ENCODE measurements around the gene BOC. TPM values are rescaled to one million over a fixed set of nuclear protein-coding genes. Genes with fewer than 3 reads are reported as not detected.

The BOC gene
- total RNA-seq, 2 experiments from 2014 or later: 0.44 TPM; not detected in 1

GRCh38 chr3:113273604-113274378 lies 62.4 kb downstream of the BOC start:
- Mint-ChIP-seq H3K27me3 (no peaks in the 10 kb centered on the region), H3K36me3 (no peaks in the 10 kb centered on the region), H3K9me3 (no peaks in the 10 kb centered on the region), H3K4me3 (no peak overlapping the region), H3K4me1 (peaks cover 4% of the 10 kb centered on the region), H3K27ac (no peak overlapping the region)
- DNase-seq: no peak

GRCh38 chr3:113274425-113275257 lies 63.3 kb downstream of the BOC start:
- H3K4me3 Mint-ChIP-seq: no peak overlapping the region
- no peak overlapping the region for H3K27ac Mint-ChIP-seq
- H3K36me3 Mint-ChIP-seq: no peaks in the 10 kb centered on the region
- H3K27me3 Mint-ChIP-seq: no peaks in the 10 kb centered on the region
- no peaks in the 10 kb centered on the region for H3K9me3 Mint-ChIP-seq
- DNase-seq: no peak
- H3K4me1 Mint-ChIP-seq: peaks cover 4% of the 10 kb centered on the region

DNA sequence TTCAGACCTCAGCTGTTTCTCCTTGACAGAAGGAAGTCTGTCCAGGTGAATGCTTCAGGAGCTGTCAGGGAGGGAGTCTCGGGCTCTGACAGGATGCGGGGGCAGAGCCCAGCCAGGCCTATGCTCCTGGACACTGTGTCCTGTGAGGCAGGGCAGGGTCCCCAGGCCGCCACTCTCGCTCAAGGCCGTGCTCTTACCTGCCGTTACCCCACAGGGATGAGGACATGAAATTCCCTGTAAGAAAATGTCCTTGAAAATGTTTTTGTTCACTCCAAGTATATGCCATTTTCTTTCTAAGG lies 63.9 kb downstream of the BOC start:
- Mint-ChIP-seq H3K27me3 (no peaks in the 10 kb centered on the region), H3K4me1 (peaks cover 4% of the 10 kb centered on the region), H3K27ac (no peak overlapping the region), H3K36me3 (no peaks in the 10 kb centered on the region), H3K9me3 (no peaks in the 10 kb centered on the region), H3K4me3 (no peak overlapping the region)
- no peak for DNase-seq

DNA sequence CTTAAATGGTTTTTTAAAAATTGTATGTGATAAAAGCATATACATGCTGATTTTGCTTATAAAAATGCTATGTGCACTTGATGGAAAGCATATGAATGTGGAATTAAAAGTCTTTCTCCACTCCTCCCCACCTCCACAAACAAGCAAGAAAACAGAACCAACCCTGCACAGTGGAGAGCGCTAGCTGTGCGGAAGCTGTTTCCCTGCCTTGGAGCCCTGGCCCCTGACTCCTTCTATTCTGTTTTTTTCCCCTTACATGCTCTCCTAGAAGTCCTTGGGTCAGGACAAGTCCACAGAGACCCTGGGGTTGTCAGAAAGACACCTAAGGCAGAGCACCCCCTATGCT lies 64.2 kb downstream of the BOC start:
- no peak overlapping the region for H3K27ac Mint-ChIP-seq
- H3K4me1 Mint-ChIP-seq: peaks cover 4% of the 10 kb centered on the region
- DNase-seq: no peak
- no peaks in the 10 kb centered on the region for H3K36me3 Mint-ChIP-seq
- H3K27me3 Mint-ChIP-seq: no peaks in the 10 kb centered on the region
- no peak overlapping the region for H3K4me3 Mint-ChIP-seq
- H3K9me3 Mint-ChIP-seq: no peaks in the 10 kb centered on the region

- peaks cover 4% of the 10 kb centered on the region for H3K4me1 Mint-ChIP-seq
- H3K4me3 Mint-ChIP-seq: peak overlapping the region; percentile 46
- H3K27ac Mint-ChIP-seq: peak overlapping the region; percentile 30
- H3K9me3 Mint-ChIP-seq: no peaks in the 10 kb centered on the region
- H3K27me3 Mint-ChIP-seq: no peaks in the 10 kb centered on the region
- H3K36me3 Mint-ChIP-seq: no peaks in the 10 kb centered on the region
- no peak for DNase-seq
These were observed 64.8 kb downstream of the BOC start for GRCh38 chr3:113275929-113276750.

DNA sequence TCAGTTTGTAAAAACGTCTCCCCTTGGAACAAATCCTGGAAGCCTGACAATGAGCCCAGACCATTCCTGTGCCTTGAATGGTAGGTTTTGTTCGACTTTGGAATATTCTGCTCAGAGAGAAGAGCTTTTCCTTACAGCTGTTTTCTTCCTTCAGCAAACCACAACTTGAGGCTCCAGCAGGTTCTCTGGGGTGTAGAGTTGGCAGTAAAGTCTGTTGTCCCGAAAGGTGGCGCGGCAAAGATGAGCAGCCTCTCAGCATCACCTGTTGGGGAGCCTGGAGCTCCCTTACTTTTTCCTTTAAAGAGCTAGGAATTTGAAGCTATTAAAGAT lies 65.4 kb downstream of the BOC start:
- H3K36me3 Mint-ChIP-seq: no peaks in the 10 kb centered on the region

GRCh38 chr3:113277414-113277813 lies 66.1 kb downstream of the BOC start:
- Mint-ChIP-seq H3K9me3 (no peaks in the 10 kb centered on the region), H3K4me3 (no peak overlapping the region), H3K36me3 (no peaks in the 10 kb centered on the region), H3K27me3 (no peaks in the 10 kb centered on the region), H3K4me1 (peaks cover 4% of the 10 kb centered on the region), H3K27ac (no peak overlapping the region)
- DNase-seq: no peak

More for the DNA sequence above, 65.4 kb downstream of the BOC start:
- no peak for DNase-seq
- no peak overlapping the region for H3K4me3 Mint-ChIP-seq
- H3K9me3 Mint-ChIP-seq: no peaks in the 10 kb centered on the region
- no peak overlapping the region for H3K27ac Mint-ChIP-seq
- peaks cover 4% of the 10 kb centered on the region for H3K4me1 Mint-ChIP-seq
- H3K27me3 Mint-ChIP-seq: no peaks in the 10 kb centered on the region

DNA sequence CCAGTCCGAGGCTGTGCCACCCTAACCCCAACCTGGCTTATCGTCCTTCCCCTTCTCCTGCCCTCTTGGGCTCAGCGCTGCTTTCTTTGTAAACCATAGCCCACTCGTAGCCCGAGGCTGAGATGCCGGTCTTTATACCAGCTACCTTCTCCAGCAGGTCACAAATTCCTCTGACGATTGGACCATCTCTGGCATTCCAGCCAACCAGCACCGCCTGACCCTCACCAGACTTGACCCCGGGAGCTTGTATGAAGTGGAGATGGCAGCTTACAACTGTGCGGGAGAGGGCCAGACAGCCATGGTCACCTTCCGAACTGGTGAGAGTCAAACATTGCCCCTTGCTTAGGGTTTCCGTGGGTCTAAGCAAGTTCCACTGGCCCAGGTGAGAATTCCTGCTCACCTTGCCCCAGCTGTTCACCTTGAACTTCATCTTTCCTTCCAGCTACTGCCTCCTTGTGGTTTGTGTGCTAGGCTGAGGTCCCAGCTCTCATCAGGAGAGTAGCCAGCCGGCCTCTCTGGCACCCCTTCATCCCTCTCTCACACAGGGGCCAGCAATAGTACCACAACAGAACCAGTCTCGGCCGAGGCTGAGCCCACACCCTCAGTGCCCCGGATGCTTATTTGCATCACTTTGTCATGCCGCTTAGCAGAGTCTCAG lies 66.7 kb downstream of the BOC start:
- DNase-seq: no peak
- Mint-ChIP-seq H3K4me3 (no peak overlapping the region), H3K4me1 (peaks cover 4% of the 10 kb centered on the region)

GRCh38 chr3:113278599-113278955 lies 67.2 kb downstream of the BOC start:
- Mint-ChIP-seq H3K27ac (no peak overlapping the region), H3K36me3 (no peaks in the 10 kb centered on the region), H3K4me1 (peaks cover 4% of the 10 kb centered on the region), H3K4me3 (no peak overlapping the region), H3K9me3 (no peaks in the 10 kb centered on the region), H3K27me3 (no peaks in the 10 kb centered on the region)
- no peak for DNase-seq

More for the DNA sequence above, 66.7 kb downstream of the BOC start:
- Mint-ChIP-seq H3K27me3 (no peaks in the 10 kb centered on the region), H3K9me3 (no peaks in the 10 kb centered on the region), H3K36me3 (no peaks in the 10 kb centered on the region), H3K27ac (no peak overlapping the region)

GRCh38 chr3:113279686-113280085 lies 68.3 kb downstream of the BOC start:
- Mint-ChIP-seq H3K4me3 (no peak overlapping the region), H3K9me3 (no peaks in the 10 kb centered on the region), H3K27me3 (no peaks in the 10 kb centered on the region), H3K36me3 (no peaks in the 10 kb centered on the region), H3K27ac (no peak overlapping the region), H3K4me1 (peaks cover 4% of the 10 kb centered on the region)
- no peak for DNase-seq

DNA sequence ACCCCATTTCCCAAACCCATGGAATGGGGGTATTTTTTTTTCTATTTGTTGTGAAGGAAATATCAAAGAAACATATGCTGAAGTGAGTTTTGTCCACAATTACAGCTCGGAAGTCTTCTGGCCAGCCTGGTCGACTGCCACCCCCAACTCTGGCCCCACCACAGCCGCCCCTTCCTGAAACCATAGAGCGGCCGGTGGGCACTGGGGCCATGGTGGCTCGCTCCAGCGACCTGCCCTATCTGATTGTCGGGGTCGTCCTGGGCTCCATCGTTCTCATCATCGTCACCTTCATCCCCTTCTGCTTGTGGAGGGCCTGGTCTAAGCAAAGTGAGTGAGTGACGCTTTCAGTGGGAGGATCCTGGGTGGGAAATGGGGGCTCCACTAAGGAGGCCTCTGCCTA lies 71.9 kb downstream of the BOC start:
- Mint-ChIP-seq H3K4me3 (no peak overlapping the region), H3K9me3 (no peaks in the 10 kb centered on the region), H3K4me1 (no peaks in the 10 kb centered on the region), H3K36me3 (no peaks in the 10 kb centered on the region), H3K27ac (no peak overlapping the region), H3K27me3 (no peaks in the 10 kb centered on the region)
- DNase-seq: no peak

- no peak overlapping the region for H3K4me3 Mint-ChIP-seq
- no peak overlapping the region for H3K27ac Mint-ChIP-seq
- H3K27me3 Mint-ChIP-seq: no peaks in the 10 kb centered on the region
- DNase-seq: no peak
- no peaks in the 10 kb centered on the region for H3K4me1 Mint-ChIP-seq
- H3K36me3 Mint-ChIP-seq: no peaks in the 10 kb centered on the region
- H3K9me3 Mint-ChIP-seq: no peaks in the 10 kb centered on the region
These were observed 73.2 kb downstream of the BOC start for GRCh38 chr3:113284453-113285050.

DNA sequence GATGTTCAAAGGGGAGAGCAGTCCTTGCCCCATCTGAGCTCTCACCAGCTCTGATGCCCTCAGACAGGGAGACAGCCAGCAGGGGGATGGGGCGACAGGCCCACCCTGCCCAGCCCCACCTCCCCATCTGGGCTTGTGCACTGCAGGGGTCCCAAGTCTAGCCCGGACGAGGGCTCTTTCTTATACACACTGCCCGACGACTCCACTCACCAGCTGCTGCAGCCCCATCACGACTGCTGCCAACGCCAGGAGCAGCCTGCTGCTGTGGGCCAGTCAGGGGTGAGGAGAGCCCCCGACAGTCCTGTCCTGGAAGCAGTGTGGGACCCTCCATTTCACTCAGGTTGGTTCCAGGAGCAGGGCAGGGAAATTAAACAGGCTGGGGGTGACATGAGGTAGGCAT lies 73.9 kb downstream of the BOC start:
- no peak for DNase-seq
- Mint-ChIP-seq H3K27ac (no peak overlapping the region), H3K4me3 (no peak overlapping the region), H3K27me3 (no peaks in the 10 kb centered on the region), H3K36me3 (no peaks in the 10 kb centered on the region), H3K9me3 (no peaks in the 10 kb centered on the region), H3K4me1 (no peaks in the 10 kb centered on the region)

GRCh38 chr3:113285741-113286140 lies 74.4 kb downstream of the BOC start:
- Mint-ChIP-seq H3K9me3 (no peaks in the 10 kb centered on the region), H3K4me1 (no peaks in the 10 kb centered on the region), H3K36me3 (no peaks in the 10 kb centered on the region), H3K27ac (no peak overlapping the region), H3K27me3 (no peaks in the 10 kb centered on the region), H3K4me3 (no peak overlapping the region)
- DNase-seq: no peak

DNA sequence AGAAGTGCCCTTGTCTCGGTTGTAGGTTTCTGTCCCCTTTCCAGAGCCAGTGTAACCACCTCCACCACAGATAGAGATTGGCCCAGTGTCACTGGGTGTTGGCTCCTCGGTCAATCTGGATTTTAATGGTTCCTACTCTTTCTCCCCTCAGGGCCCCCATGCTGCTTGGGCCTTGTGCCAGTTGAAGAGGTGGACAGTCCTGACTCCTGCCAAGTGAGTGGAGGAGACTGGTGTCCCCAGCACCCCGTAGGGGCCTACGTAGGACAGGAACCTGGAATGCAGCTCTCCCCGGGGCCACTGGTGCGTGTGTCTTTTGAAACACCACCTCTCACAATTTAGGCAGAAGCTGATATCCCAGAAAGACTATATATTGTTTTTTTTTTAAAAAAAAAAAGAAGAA lies 75.2 kb downstream of the BOC start:
- Mint-ChIP-seq H3K4me3 (no peak overlapping the region), H3K27ac (no peak overlapping the region), H3K9me3 (no peaks in the 10 kb centered on the region), H3K27me3 (no peaks in the 10 kb centered on the region), H3K36me3 (no peaks in the 10 kb centered on the region), H3K4me1 (no peaks in the 10 kb centered on the region)
- DNase-seq: no peak
